GM20000 (cell line): Measurements from ENCODE around the gene CAMSAP2.

Source experiments
- DNase-seq: peaks from one replicate; pipeline ENCODE4 v3.0.0; 2012; ENCODE audit warnings: low spot score
- TF ChIP-seq, protein P1 (sequence below): IDR thresholded peaks from 2 replicates; pipeline ENCODE4 v1.5.1; 2012; ENCODE audit warnings: mild to moderate bottlenecking, control low read depth; ENCODE audit errors: extremely low read depth, missing control alignments

CAMSAP2 gene

DNA sequence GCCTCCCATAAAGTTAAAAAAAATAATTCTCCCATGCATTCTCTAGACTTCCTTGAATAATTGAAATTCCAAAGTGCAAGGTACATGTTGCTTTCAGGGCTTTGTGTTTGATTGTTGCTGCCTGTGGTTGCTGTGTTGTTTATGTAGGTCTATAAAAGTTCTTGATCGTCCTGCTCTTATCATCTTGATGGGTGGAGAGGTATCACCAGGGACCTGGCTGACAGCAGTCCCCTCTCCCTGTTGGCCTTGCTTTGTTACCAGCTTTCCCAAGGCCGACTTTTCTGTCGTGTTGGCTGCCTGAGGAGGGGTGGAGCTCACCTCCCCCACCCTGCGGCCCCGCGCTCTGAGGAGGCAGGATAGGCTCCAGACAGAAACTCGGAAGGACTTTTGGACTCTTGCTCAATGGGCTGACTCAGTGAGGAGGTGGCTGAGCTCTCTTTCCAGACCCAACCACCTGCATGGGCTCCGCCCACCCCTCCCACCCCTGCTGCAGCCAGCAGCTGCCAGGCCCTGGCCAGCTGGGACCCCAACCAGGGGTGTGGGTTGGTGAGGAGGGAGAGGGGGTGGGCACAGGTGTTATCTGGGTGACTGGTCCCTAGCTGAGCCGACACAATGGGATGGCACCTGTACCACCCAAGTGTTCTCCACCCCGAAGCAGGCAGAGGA is 158.0 kb downstream of the CAMSAP2 start:
- TF ChIP-seq, protein P1, sequence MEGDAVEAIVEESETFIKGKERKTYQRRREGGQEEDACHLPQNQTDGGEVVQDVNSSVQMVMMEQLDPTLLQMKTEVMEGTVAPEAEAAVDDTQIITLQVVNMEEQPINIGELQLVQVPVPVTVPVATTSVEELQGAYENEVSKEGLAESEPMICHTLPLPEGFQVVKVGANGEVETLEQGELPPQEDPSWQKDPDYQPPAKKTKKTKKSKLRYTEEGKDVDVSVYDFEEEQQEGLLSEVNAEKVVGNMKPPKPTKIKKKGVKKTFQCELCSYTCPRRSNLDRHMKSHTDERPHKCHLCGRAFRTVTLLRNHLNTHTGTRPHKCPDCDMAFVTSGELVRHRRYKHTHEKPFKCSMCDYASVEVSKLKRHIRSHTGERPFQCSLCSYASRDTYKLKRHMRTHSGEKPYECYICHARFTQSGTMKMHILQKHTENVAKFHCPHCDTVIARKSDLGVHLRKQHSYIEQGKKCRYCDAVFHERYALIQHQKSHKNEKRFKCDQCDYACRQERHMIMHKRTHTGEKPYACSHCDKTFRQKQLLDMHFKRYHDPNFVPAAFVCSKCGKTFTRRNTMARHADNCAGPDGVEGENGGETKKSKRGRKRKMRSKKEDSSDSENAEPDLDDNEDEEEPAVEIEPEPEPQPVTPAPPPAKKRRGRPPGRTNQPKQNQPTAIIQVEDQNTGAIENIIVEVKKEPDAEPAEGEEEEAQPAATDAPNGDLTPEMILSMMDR, result no peak
- DNase-seq, result no peak

DNA sequence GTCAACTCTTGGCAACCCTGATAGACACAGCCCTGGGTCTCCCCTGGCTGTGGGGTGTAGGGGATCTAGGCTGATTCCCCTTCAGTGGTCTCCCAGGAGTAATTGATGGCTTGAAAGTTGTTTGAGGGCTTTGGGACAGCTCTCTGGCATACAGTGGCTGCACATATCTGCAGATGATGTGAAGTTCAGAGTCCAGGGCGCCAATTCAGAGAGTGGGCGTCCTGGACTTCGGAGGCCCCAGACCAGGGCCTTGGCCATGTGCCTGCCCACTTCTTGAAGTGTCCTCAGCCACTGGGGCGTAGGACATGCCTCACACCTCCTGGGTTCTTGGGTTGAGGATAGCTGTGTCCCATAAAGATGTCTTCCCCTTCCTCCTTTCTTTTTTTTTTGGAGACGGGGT is 158.6 kb downstream of the CAMSAP2 start:
- TF ChIP-seq, protein P1, result no peak
- DNase-seq, result no peak

DNA sequence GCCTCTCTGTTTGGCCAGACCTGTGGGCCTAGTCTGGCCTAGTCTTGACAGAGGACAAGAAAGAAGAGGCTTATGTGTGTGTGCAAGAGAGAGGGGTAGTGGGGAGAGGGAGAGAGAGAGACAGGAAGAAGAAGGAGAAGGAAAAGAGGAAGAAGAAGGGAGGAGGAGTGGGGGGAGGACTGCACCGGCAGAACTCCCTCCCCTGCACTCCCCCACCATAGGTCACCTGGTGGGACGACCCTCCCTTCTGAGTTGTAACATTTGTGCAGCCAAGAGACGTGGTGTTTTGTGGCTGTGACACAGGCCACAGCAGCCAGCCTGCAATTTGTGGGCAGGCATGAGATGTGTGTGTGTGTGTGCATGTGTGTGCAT is 160.3 kb downstream of the CAMSAP2 start:
- TF ChIP-seq, protein P1, result no peak

DNA sequence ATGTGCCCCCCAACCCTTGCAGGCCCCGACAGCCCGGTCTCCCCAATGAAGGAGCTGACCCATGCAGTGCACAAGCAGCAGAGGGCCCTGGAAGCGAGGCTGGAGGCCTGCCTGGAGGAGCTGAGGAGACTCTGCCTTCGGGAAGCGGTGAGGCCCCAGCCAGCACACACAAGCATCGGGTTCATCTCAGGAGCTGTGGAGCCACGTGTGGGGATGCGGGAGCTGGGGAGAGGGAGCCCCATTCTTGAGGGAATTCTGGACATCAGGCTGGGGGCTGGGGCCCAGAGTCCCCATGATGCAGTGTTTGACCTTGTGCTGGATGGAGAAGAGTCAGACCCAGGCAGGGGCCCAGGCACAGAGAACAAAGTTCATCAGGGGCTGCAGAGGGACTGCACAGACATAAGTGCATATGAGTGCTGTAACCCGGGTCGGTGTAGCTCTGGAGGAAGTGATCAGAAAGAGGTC is 160.8 kb downstream of the CAMSAP2 start:
- TF ChIP-seq, protein P1, result no peak
- DNase-seq, result no peak

More for the DNA sequence above, 160.3 kb downstream of the CAMSAP2 start:
- DNase-seq, result no peak

DNA sequence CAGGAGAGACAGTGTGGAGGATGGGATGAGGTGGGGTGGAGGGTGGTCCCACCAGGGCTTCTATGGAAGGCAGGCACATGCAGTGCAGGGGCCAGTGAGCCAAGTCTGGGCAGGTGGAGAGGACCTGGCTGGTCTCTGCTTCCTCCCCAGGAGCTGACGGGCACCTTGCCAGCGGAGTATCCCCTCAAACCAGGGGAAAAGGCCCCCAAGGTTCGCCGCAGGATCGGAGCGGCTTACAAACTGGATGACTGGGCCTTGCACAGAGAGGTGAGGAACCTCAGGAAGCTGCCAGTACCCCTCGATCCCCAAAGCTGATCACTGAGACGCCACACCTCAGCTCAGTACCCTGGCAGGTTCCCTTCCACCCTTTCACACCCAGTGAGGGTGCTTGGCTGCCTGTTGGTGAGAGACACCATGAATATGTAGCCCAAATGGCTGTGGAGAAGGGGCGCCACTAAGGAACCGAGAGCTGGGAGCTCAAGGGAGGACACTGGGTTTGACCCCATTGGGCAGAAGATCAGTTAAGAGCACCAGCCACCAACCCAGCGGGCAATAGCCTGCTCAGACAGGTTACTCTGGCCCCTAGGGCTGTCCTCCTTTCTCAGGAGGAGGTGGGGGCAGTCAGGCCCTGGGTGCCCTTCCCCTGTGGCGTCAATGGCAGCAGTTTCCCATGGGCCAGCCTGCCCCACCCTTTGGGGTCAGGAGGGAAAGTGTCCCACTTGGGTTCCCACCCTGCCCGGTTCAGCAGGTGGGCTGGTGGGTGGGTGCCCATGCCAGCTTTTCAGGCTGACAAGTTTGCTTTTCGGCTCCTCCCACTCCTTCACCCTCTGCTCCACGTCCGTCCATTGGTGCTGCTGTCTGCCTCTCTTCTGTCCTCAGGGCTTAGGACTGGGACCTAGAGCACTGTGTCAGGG is 161.5 kb downstream of the CAMSAP2 start:
- TF ChIP-seq, protein P1, result no peak
- no peak for DNase-seq

DNA sequence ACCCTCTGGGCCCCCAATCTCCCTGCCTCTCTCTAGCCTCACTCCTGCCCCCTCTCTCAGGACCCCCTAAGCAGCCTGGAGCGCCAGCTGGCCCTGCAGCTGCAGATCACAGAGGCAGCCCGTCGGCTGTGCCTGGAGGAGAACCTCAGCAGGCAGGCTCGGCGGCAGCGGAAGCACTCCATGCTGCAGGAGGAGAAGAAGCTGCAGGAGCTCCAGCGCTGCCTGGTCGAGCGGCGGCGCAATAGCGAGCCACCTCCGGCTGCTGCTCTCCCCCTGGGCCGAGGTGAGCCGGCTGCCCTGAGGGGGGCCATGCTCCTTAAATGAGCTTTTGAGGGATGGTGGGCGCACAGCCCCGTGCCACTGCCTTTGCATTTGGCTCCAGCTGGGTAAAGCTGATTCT is 162.2 kb downstream of the CAMSAP2 start:
- no peak for DNase-seq
- TF ChIP-seq, protein P1, result no peak

DNA sequence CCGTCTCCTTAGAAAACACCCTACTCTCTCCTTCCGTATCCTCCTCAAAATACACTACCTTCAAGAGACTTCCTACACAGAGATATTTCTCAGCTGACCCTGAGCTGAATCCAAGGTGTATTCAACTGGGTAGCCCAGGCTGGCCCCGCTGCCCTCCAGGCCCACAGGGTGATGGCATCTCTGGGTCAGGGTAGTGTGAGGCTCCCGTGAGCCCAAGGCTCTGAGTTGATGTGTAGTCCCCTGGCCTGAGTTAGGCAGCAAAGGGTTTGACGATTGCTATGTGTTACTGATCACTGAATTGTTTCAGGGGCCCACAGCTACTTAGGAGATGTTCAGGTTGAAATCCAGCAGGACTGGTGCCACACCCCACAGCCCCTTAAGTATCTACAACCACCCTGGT is 162.7 kb downstream of the CAMSAP2 start:
- DNase-seq, result no peak
- TF ChIP-seq, protein P1, result no peak
